AML-193 (cell line): ENCODE measurements around the gene APOBEC4.
"Not testable (repeated sequence)": the region's sequence is repeated elsewhere in the genome, so short reads cannot be mapped to it uniquely, and the experiment has no call there.

Source experiments
- DNase-seq, 2 experiments: peaks; one replicate each; lab custom pipeline; 2025; lab: John Stamatoyannopoulos, UW

Gene APOBEC4

GRCh38 chr1:183652547-183653461 is at the start of gene APOBEC4:
Gene APOBEC4, minus strand, starts transcription at chr1:183653316. Its CDS starts 4,535 bp downstream, at chr1:183648781.
- peak; percentile 46 to 52 for DNase-seq

- DNase-seq: no peak
Observed at GRCh38 chr1:183702813-183703198, 49.7 kb upstream of the APOBEC4 start.

- DNase-seq: no peak
Observed at GRCh38 chr1:183702087-183702812, 49.1 kb upstream of the APOBEC4 start.

DNA sequence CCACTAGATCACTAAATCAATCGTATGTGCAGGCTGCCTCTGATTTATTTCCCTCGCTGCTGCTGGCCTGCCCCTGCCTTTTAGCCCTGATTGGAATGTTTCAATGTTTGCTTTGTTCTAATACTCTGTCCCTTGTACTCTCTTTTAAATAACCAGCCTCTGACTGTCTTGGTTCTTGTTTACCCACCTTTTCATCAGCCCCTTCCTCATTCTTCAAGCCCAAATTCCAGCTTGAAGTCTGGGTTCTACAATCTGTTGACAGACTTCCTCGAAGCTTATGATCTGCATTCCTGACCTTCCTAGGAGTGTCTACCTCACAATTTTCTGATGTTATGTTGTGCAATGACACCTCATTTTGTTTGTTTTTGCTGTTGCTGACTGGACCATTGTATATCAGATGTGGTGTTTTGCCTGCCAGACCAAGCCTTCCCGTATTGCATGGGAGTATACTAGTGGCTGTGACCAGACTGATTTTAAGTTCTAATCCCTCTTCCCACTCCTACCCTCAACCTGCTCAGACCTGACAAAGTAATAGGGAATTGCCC is 46.6 kb upstream of the APOBEC4 start:
- DNase-seq: no peak

DNA sequence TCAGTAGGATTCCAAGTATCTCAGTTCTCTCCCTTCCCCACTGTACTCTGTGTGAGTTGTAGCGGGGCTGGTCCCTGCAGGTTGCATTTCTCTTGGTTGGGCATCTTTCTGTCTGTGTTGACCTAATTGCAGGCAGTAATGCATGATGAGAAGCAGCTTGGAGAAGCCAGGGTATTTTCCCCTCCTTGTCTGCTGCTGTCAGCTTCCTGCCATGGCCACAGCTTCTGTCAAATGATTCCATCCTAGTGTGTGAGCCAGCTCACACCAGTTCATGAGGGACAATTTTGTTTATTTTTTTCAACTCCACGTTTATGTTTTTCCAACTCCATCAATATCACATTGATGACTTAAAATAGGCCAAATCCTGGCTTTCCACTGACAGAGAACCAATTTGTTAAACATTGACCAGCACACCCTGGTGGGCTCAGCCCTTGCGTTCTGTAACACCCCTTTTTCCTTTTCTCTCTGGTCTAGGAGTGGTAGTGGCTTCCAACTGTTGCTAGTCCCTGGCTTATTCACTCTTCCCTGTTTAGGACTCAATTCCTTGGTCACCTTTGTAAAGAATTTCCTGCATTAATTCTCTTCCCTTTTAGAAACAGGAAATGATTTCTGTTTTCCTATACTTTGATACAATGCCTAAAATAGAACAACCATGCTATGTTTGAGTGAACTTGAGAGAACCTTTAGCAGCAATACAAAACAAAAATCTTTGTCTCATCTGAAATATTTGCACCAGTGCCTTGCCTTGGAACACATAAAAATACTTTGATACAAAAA is 44.9 kb upstream of the APOBEC4 start:
- DNase-seq: no peak

DNA sequence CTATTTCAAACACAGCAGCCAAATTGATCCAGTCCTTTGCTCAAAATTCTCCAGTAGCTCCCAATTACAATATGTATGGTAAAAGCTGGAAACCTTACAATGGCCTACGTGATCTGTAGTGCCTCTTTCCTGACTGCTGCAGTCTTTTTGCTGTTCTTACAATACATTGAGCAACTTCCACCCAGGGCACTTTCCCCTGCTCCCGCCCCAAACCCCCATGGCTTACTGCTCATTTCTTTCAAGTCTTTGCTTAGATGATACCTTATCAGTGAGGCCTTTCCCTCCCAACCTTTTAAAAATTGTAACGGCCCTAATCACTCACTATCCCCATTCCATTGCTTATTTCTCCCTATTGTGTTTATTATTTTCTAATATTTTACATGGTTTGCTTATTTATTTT is 43.9 kb upstream of the APOBEC4 start:
- peak in 1 of 2 experiments; percentile 3 for DNase-seq

DNA sequence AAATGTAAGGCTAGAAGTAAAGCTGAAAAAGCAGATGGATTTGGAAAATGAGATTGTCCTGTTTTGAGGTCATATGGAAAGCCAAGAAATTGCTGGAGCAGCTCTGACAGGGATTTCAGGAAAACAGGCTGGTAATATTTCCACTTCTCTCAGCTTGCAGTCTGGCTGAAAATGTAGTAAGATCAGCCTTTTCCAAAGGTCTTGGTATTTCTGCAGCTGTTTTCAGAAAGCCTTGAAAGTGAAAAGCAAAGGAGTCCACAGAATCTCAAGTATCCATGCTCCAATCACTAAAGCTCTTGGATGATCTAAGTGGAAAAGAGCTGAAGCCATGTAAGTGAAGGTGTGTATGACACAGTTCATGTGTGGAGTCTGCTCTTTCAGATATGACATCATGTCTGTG is 41.6 kb upstream of the APOBEC4 start:
- no peak for DNase-seq

- no peak for DNase-seq
Observed at GRCh38 chr1:183694066-183694465, 41.0 kb upstream of the APOBEC4 start.

- DNase-seq: no peak
Observed at GRCh38 chr1:183693521-183693920, 40.4 kb upstream of the APOBEC4 start.

- DNase-seq: no peak
Observed at GRCh38 chr1:183689762-183690204, 36.7 kb upstream of the APOBEC4 start.

- no peak for DNase-seq
Observed at GRCh38 chr1:183688341-183689060, 35.4 kb upstream of the APOBEC4 start.

GRCh38 chr1:183687546-183688304 is 34.6 kb upstream of the APOBEC4 start:
- DNase-seq: no peak

DNA sequence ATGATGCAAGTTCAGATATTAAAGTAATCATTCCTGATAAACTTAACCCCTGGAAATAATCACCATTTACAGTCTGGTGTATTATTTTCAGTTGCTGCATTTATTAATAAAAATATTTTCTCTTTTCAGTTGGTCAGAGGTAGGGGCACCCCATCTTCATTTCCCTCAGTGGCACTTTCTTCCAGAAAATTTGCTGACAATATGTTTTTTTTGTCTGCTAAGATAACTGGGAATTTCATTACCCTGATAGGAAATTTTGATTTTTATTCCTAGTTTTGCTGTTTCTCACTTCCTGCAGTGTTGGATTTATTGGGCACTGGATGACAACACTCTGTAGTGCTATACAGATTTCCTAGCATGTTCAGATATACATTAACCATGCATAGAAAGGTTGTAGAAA is 33.1 kb upstream of the APOBEC4 start:
- no peak for DNase-seq

- peak; percentile 53 to 64 for DNase-seq
Observed at GRCh38 chr1:183685112-183685713, 32.1 kb upstream of the APOBEC4 start.

- DNase-seq: not testable (repeated sequence)
Observed at GRCh38 chr1:183679363-183679762, 26.2 kb upstream of the APOBEC4 start.

DNA sequence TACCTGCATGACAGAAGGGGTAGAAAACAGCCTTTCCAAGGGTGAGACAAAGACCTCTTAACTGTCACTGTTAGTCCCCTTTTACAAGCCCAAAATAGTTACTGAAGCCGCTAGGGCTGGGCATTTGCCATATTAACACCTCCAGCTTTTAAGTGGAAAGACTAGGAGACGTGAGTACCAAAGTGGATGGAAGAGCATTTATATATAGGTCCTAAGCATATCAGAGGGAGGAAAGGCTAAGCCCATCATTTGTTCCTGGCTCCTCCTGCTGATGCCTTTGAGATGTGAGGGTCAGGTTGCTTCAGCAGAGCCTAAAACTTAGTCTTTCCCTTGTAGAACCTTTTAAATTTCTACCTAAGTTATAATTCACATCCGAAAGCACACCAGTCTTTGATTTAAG is 25.7 kb upstream of the APOBEC4 start:
- DNase-seq: no peak

- DNase-seq: no peak
Observed at GRCh38 chr1:183676586-183677189, 23.6 kb upstream of the APOBEC4 start.

GRCh38 chr1:183675883-183676585 is 22.9 kb upstream of the APOBEC4 start:
- no peak for DNase-seq

GRCh38 chr1:183675381-183675780 is 22.3 kb upstream of the APOBEC4 start:
- no peak for DNase-seq
